IgD-negative memory B cell (primary cell): ENCODE measurements around the gene DNMT3B. TPM values are rescaled to one million over a fixed set of nuclear protein-coding genes. Genes with fewer than 3 reads are reported as not detected.

Experiments used
- H3K27ac Mint-ChIP-seq, 3 donors: one replicate each; pipeline ENCODE4 v1.8.0; 2020 to 2022; ENCODE audit warnings: mild to moderate bottlenecking in 3 of 3, mixed read lengths in 3 of 3, moderate library complexity in 1 of 3
- H3K27me3 Mint-ChIP-seq: one replicate; pipeline ENCODE4 v1.8.0; 2021; ENCODE audit warnings: mixed read lengths
- H3K36me3 Mint-ChIP-seq: one replicate; pipeline ENCODE4 v1.8.0; 2020; ENCODE audit warnings: mild to moderate bottlenecking, mixed read lengths
- H3K4me1 Mint-ChIP-seq, 3 donors: one replicate each; pipeline ENCODE4 v1.8.0; 2020 to 2022; ENCODE audit warnings: mixed read lengths in 3 of 3, mild to moderate bottlenecking in 1 of 3
- H3K4me3 Mint-ChIP-seq, 4 donors: one replicate each; pipeline ENCODE4 v1.8.0; 2020 to 2022; ENCODE audit warnings: mild to moderate bottlenecking in 4 of 4, mixed read lengths in 4 of 4, moderate library complexity in 3 of 4
- H3K9me3 Mint-ChIP-seq, 3 donors: one replicate each; pipeline ENCODE4 v1.8.0; 2020 to 2021; ENCODE audit warnings: mixed read lengths in 3 of 3, mild to moderate bottlenecking in 1 of 3
- polyA plus RNA-seq: library from polyadenylated mRNA; unstranded; fragments of 300-500 nt; fragmentation: Illumina TruSeq; gene quantifications from one replicate; pipeline ENCODE4 v1.2.3, GENCODE V29; 2021

DNMT3B gene
- polyA plus RNA-seq, 1 donor from 2014 or later: not detected

GRCh38 chr20:32775336-32775991 is 13.3 kb downstream of the DNMT3B start:
- no peaks in the 10 kb centered on the region for H3K27me3 Mint-ChIP-seq
- H3K4me1 Mint-ChIP-seq: peaks cover 0 to 3% (median 3%) of the 10 kb centered on the region in 3 donors

GRCh38 chr20:32777177-32777956 is 15.2 kb downstream of the DNMT3B start:
- Mint-ChIP-seq H3K4me3 (peak overlapping the region in 1 of 4 donors; percentile 47), H3K36me3 (no peaks in the 10 kb centered on the region), H3K4me1 (peaks cover 0 to 3% (median 0%) of the 10 kb centered on the region in 3 donors), H3K27ac (no peak overlapping the region), H3K9me3 (no peaks in the 10 kb centered on the region), H3K27me3 (no peaks in the 10 kb centered on the region)

More at GRCh38 chr20:32775336-32775991, 13.3 kb downstream of the DNMT3B start:
- Mint-ChIP-seq H3K4me3 (no peak overlapping the region), H3K27ac (no peak overlapping the region), H3K36me3 (no peaks in the 10 kb centered on the region), H3K9me3 (no peaks in the 10 kb centered on the region)

- Mint-ChIP-seq H3K27me3 (no peaks in the 10 kb centered on the region), H3K36me3 (no peaks in the 10 kb centered on the region), H3K27ac (no peak overlapping the region), H3K9me3 (no peaks in the 10 kb centered on the region), H3K4me3 (no peak overlapping the region), H3K4me1 (peaks cover 0 to 3% (median 0%) of the 10 kb centered on the region in 3 donors)
Measured at GRCh38 chr20:32779500-32780211, 17.5 kb downstream of the DNMT3B start.

- Mint-ChIP-seq H3K9me3 (no peaks in the 10 kb centered on the region), H3K36me3 (no peaks in the 10 kb centered on the region), H3K4me3 (no peak overlapping the region), H3K4me1 (peaks cover 0 to 3% (median 0%) of the 10 kb centered on the region in 3 donors), H3K27me3 (no peaks in the 10 kb centered on the region), H3K27ac (no peak overlapping the region)
Measured at GRCh38 chr20:32780278-32780677, 18.1 kb downstream of the DNMT3B start.

GRCh38 chr20:32780749-32781655 is 18.8 kb downstream of the DNMT3B start:
- Mint-ChIP-seq H3K4me1 (peaks cover 0 to 3% (median 0%) of the 10 kb centered on the region in 3 donors), H3K36me3 (no peaks in the 10 kb centered on the region), H3K27ac (no peak overlapping the region), H3K9me3 (no peaks in the 10 kb centered on the region), H3K27me3 (no peaks in the 10 kb centered on the region), H3K4me3 (no peak overlapping the region)

- H3K36me3 Mint-ChIP-seq: no peaks in the 10 kb centered on the region
- no peaks in the 10 kb centered on the region for H3K27me3 Mint-ChIP-seq
- H3K9me3 Mint-ChIP-seq: no peaks in the 10 kb centered on the region
- H3K4me3 Mint-ChIP-seq: no peak overlapping the region
- peak overlapping the region in 1 of 3 donors; percentile 91 for H3K27ac Mint-ChIP-seq
- H3K4me1 Mint-ChIP-seq: peaks cover 0 to 1% (median 0%) of the 10 kb centered on the region in 3 donors
Measured at GRCh38 chr20:32784369-32785080, 22.3 kb downstream of the DNMT3B start.

GRCh38 chr20:32786059-32786760 is 24.0 kb downstream of the DNMT3B start:
- Mint-ChIP-seq H3K36me3 (no peaks in the 10 kb centered on the region), H3K4me1 (peaks cover 2 to 3% (median 3%) of the 10 kb centered on the region in 3 donors), H3K9me3 (no peaks in the 10 kb centered on the region), H3K27ac (no peak overlapping the region), H3K27me3 (no peaks in the 10 kb centered on the region), H3K4me3 (no peak overlapping the region)

- Mint-ChIP-seq H3K4me3 (no peak overlapping the region), H3K27ac (no peak overlapping the region), H3K27me3 (no peaks in the 10 kb centered on the region)
Measured at GRCh38 chr20:32787168-32787567, 25.0 kb downstream of the DNMT3B start.

GRCh38 chr20:32789896-32790750 is 27.9 kb downstream of the DNMT3B start:
- H3K27ac Mint-ChIP-seq: peak overlapping the region in 1 of 3 donors; percentile 7

More at GRCh38 chr20:32787168-32787567, 25.0 kb downstream of the DNMT3B start:
- H3K9me3 Mint-ChIP-seq: no peaks in the 10 kb centered on the region
- peaks cover 3 to 10% (median 4%) of the 10 kb centered on the region in 3 donors for H3K4me1 Mint-ChIP-seq
- no peaks in the 10 kb centered on the region for H3K36me3 Mint-ChIP-seq

GRCh38 chr20:32790751-32791057 is 28.5 kb downstream of the DNMT3B start:
- Mint-ChIP-seq H3K4me3 (no peak overlapping the region), H3K27me3 (no peaks in the 10 kb centered on the region), H3K9me3 (no peaks in the 10 kb centered on the region), H3K4me1 (peaks cover 8 to 25% (median 8%) of the 10 kb centered on the region in 3 donors), H3K27ac (no peak overlapping the region), H3K36me3 (no peaks in the 10 kb centered on the region)

More at GRCh38 chr20:32789896-32790750, 27.9 kb downstream of the DNMT3B start:
- Mint-ChIP-seq H3K27me3 (no peaks in the 10 kb centered on the region), H3K4me3 (no peak overlapping the region), H3K9me3 (no peaks in the 10 kb centered on the region), H3K4me1 (peaks cover 8 to 25% (median 8%) of the 10 kb centered on the region in 3 donors), H3K36me3 (no peaks in the 10 kb centered on the region)

GRCh38 chr20:32792316-32792715 is 30.1 kb downstream of the DNMT3B start:
- Mint-ChIP-seq H3K27me3 (no peaks in the 10 kb centered on the region), H3K4me1 (peaks cover 8 to 25% (median 8%) of the 10 kb centered on the region in 3 donors), H3K36me3 (no peaks in the 10 kb centered on the region), H3K27ac (no peak overlapping the region), H3K4me3 (peak overlapping the region in 1 of 4 donors; percentile 52), H3K9me3 (no peaks in the 10 kb centered on the region)

GRCh38 chr20:32792731-32793458 is 30.7 kb downstream of the DNMT3B start:
- Mint-ChIP-seq H3K27ac (peak overlapping the region in 1 of 3 donors; percentile 59), H3K9me3 (no peaks in the 10 kb centered on the region), H3K4me1 (peaks cover 8 to 25% (median 8%) of the 10 kb centered on the region in 3 donors), H3K4me3 (peak overlapping the region in 2 of 4 donors; percentile 32 to 39), H3K36me3 (no peaks in the 10 kb centered on the region), H3K27me3 (no peaks in the 10 kb centered on the region)
